VCaP (cell line): ENCODE data around the gene GALNT16.

ENCODE experiments used
- H3K27ac ChIP-seq: fragments of 450-650 bp; 2 replicates; pipeline ENCODE4 v1.5.1; 2017
- CTCF ChIP-seq: fragments of 450-650 bp; conservative IDR thresholded peaks from 2 replicates; pipeline ENCODE4 v1.5.1; 2017; ENCODE audit warnings: mild to moderate bottlenecking, moderate library complexity

Gene GALNT16

GRCh38 chr14:69234106-69234505, 25.9 kb upstream of the GALNT16 start:
- H3K27ac ChIP-seq: no peak overlapping the region
- TF ChIP-seq CTCF: no peak

GRCh38 chr14:69235708-69236107, 24.2 kb upstream of the GALNT16 start:
- no peak for TF ChIP-seq CTCF
- no peak overlapping the region for H3K27ac ChIP-seq

GRCh38 chr14:69237142-69237541, 22.8 kb upstream of the GALNT16 start:
- no peak overlapping the region for H3K27ac ChIP-seq
- TF ChIP-seq CTCF: no peak

- TF ChIP-seq CTCF: no peak
Observed at GRCh38 chr14:69237584-69237983, 22.4 kb upstream of the GALNT16 start.

GRCh38 chr14:69238883-69239282, 21.1 kb upstream of the GALNT16 start:
- no peak for TF ChIP-seq CTCF
- no peak overlapping the region for H3K27ac ChIP-seq

More at GRCh38 chr14:69237584-69237983, 22.4 kb upstream of the GALNT16 start:
- no peak overlapping the region for H3K27ac ChIP-seq

- TF ChIP-seq CTCF: no peak
- peak overlapping the region; percentile 54; the same call in 1 of the 2 replicates for H3K27ac ChIP-seq
Observed at GRCh38 chr14:69240527-69241173, 19.3 kb upstream of the GALNT16 start.

- TF ChIP-seq CTCF: no peak
Observed at GRCh38 chr14:69241577-69241976, 18.4 kb upstream of the GALNT16 start.

More at GRCh38 chr14:69241577-69241976, 18.4 kb upstream of the GALNT16 start:
- H3K27ac ChIP-seq: peak overlapping the region; percentile 54
